Adrenal gland (tissue), 12 donors: Measurements from ENCODE around the gene PPT1. TPM values are rescaled to one million over a fixed set of nuclear protein-coding genes. Genes with fewer than 3 reads are reported as not detected.
"Not testable (repeated sequence)": the region's sequence is repeated elsewhere in the genome, so short reads cannot be mapped to it uniquely, and the experiment has no call there.

Experiments
- DNase-seq, 7 donors: peaks; one replicate each; pipeline ENCODE4 v3.0.0-alpha.2; 2019 to 2020
- H3K27ac ChIP-seq, 5 donors: fragments of 200-600 bp; sonication (generic) in 4 of 5; 1 replicate in 3 of 5; 2 replicates in 2 of 5; pipeline versions ENCODE4 v1.5.1 to v1.8.0; 2016 to 2020; ENCODE audit warnings: mild to moderate bottlenecking in 1 of 5
- H3K27me3 ChIP-seq: fragments of 200-600 bp; 2 replicates; pipeline ENCODE4 v1.8.0; 2021
- H3K36me3 ChIP-seq, 2 donors: fragments of 200-600 bp; replicated peaks in 1 of 2; 1 replicate in 1 of 2; 2 replicates in 1 of 2; pipeline versions ENCODE4 v1.5.1 to v1.8.0; 2018 to 2022
- H3K4me1 ChIP-seq, 2 donors: fragments of 200-600 bp; replicated peaks in 1 of 2; 1 replicate in 1 of 2; 2 replicates in 1 of 2; pipeline versions ENCODE4 v1.5.1 to v1.8.0; 2018 to 2021
- H3K4me3 ChIP-seq, 4 donors: fragments of 200-600 bp; sonication (generic) in 3 of 4; one replicate each; pipeline ENCODE4 v1.5.1; 2016 to 2018
- H3K9me3 ChIP-seq, 3 donors: fragments of 200-600 bp; sonication (generic) in 1 of 3; replicated peaks in 1 of 3; 1 replicate in 2 of 3; 2 replicates in 1 of 3; pipeline versions ENCODE4 v1.5.1 to v1.8.0; 2016 to 2021
- CTCF ChIP-seq, 6 experiments: fragments of 450-650 bp in 4 of 6; fragments of 200-600 bp in 2 of 6; sonication (generic) in 1 of 6; IDR thresholded peaks; 1 replicate in 5 of 6; 2 replicates in 1 of 6; pipeline versions ENCODE4 v1.5.1 to v1.8.0; 2016 to 2021; ENCODE audit warnings: antibody characterized with exemption in 6 of 6, mild to moderate bottlenecking in 2 of 6, moderate library complexity in 1 of 6
- POLR2A ChIP-seq, 2 donors: fragments of 450-650 bp; IDR thresholded peaks; one replicate each; pipeline ENCODE4 v1.6.1; 2017; ENCODE audit warnings: antibody characterized with exemption in 2 of 2, mild to moderate bottlenecking in 2 of 2, moderate library complexity in 1 of 2
- WGBS, 4 donors: extraction: QIAGEN DNeasy Blood & Tissue Kit in 2 of 4; methylation state at CpG; one replicate each; pipeline versions ENCODE4 v1.1.5 to v1.1.7; 2013 to 2017; 5-methylcytosine and 5-hydroxymethylcytosine counted together
- intact Hi-C, 2 donors: fragments of 100-400 bp; cut with DNase I; formaldehyde crosslinking; loops; one replicate each; pipeline versions ENCODE4 v1.14.1 to v1.15.0; 2022 to 2023
- polyA plus RNA-seq, 3 donors: library from polyadenylated mRNA; stranded (reverse); fragments of 200-250 nt in 2 of 3; fragments of 350-450 nt in 1 of 3; fragmentation: Illumina TruSeq in 1 of 3; extraction: RNeasy Lipid Tissue Mini Kit (QIAGEN cat#74804) in 1 of 3; gene quantifications; one replicate each; pipeline ENCODE4 v1.2.3, GENCODE V29; 2013 to 2014
- total RNA-seq, 9 donors: library from RNA; depleted of rRNA in 4 of 9; stranded (reverse); fragments of >200 nt in 4 of 9; fragments of 120-200 nt in 1 of 9; fragmentation: NEBNext Ultra II Directional in 1 of 9; extraction: Animal tissue kit (Norgen Biotek cat#: 25700) in 1 of 9; gene quantifications; one replicate each; pipeline versions ENCODE4 v1.1.0 to v1.2.4, GENCODE V29; 2013 to 2023
- donor health status: healthy with polysubstance abuse.
- donor health status: Bipolar disorder and iron deficiency.
- donor health status: DM: yes; HTN: yes; CAD: no.
- donor health status: DM: no; HTN: no; CAD: no.
- donor health status: DM: no; HTN: no; CAD: no.
- donor health status: DM: yes; HTN: yes; CAD: no.

Gene PPT1
- total and polyA plus RNA-seq, 12 donors = 55.3 to 136 (median 76.6) TPM

GRCh38 chr1:40092706-40093639 lies 4.1 kb downstream of the PPT1 start:
- intact Hi-C loops = no loop called here
- Histone ChIP-seq H3K4me3 (no peak overlapping the region), H3K27me3 (no peaks in the 10 kb centered on the region), H3K4me1 (peaks cover 0 to 11% of the 10 kb centered on the region in 2 donors), H3K9me3 (no peaks in the 10 kb centered on the region), H3K27ac (no peak overlapping the region), H3K36me3 (peaks cover 0 to 38% of the 10 kb centered on the region in 2 donors)
- no peak for TF ChIP-seq POLR2A (IDR thresholded peaks at IDR 0.05)
- no peak for TF ChIP-seq CTCF (IDR thresholded peaks at IDR 0.05)
- 67 to 72% (median 69%) methylated on average over 6 of the region's 6 CpGs for WGBS, 4 donors
- DNase-seq = no peak

DNA sequence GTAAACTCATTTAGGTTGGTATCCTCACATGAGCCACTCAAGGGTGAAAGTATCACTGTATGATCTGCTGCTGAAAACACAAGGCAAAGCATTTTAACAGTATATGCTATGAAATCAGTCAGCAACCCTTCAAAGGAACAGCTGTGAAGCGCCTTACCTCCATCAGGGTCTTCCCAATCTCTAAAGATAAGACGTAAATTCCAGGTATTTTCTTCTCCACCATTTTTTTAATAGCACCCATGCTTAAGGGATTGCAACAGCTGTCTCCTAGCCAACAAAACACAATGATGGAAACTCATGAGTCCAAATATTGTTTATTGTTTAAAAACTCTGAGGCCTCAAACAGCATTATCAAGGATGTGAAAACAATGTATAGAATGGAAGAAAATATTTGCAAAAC lies 4.8 kb downstream of the PPT1 start:
- Histone ChIP-seq H3K36me3 (peaks cover 0 to 45% of the 10 kb centered on the region in 2 donors), H3K27me3 (no peaks in the 10 kb centered on the region), H3K4me1 (peaks cover 0 to 6% of the 10 kb centered on the region in 2 donors), H3K4me3 (no peak overlapping the region), H3K27ac (no peak overlapping the region), H3K9me3 (no peaks in the 10 kb centered on the region)
- WGBS, 4 donors = 92 to 97% (median 92%) methylated on average over 2 of the region's 2 CpGs
- intact Hi-C loops = no loop called here
- TF ChIP-seq POLR2A (IDR thresholded peaks at IDR 0.05) = no peak
- no peak for DNase-seq

GRCh38 chr1:40090652-40091355 lies 6.2 kb downstream of the PPT1 start:
- intact Hi-C loops = no loop called here
- no peak overlapping the region for H3K27ac ChIP-seq
- H3K27me3 ChIP-seq = no peaks in the 10 kb centered on the region
- no peak for DNase-seq
- no peak overlapping the region for H3K4me3 ChIP-seq
- no peak for TF ChIP-seq POLR2A (IDR thresholded peaks at IDR 0.05)
- no peak for TF ChIP-seq CTCF (IDR thresholded peaks at IDR 0.05)
- H3K9me3 ChIP-seq = no peaks in the 10 kb centered on the region
- no peaks in the 10 kb centered on the region for H3K4me1 ChIP-seq
- 86 to 89% (median 87%) methylated on average over 5 of the region's 5 CpGs for WGBS, 4 donors
- H3K36me3 ChIP-seq = peaks cover 0 to 60% of the 10 kb centered on the region in 2 donors

GRCh38 chr1:40084750-40085149 lies 12.3 kb downstream of the PPT1 start:
- peak; percentile 17 to 79 (median 52) for TF ChIP-seq CTCF (IDR thresholded peaks at IDR 0.05)
- H3K4me1 ChIP-seq, H3K27ac ChIP-seq, H3K27me3 ChIP-seq, H3K4me3 ChIP-seq, intact Hi-C loops, H3K9me3 ChIP-seq: not testable (repeated sequence)
- H3K36me3 ChIP-seq = peaks cover 0 to 48% of the 10 kb centered on the region in 2 donors
- DNase-seq = peak; percentile 63 to 91 (median 78)
- WGBS, 4 donors = 0 to 33% (median 16%) methylated on average over 6 to 11 of the region's 11 CpGs
